PC-9 (cell line): ENCODE data around the gene TBC1D2B. TPM values are rescaled to one million over a fixed set of nuclear protein-coding genes. Genes with fewer than 3 reads are reported as not detected.

Experiments
- BruUV-seq: library from RNA; stranded (reverse); fragments of 400-500 nt; replicated peaks from 2 replicates; lab custom pipeline; 2021; lab: Mats Ljungman, UMichigan
- CTCF ChIA-PET: fragments of 300-600 bp; sonication (Branson Sonifier 250); formaldehyde crosslinking; loops from one replicate; lab custom pipeline; 2022; ENCODE audit warnings: antibody characterized with exemption; lab: Charles Lee
- POLR2A ChIA-PET: fragments of 300-600 bp; sonication (Branson Sonifier 250); formaldehyde crosslinking; loops from one replicate; lab custom pipeline; 2022; ENCODE audit warnings: antibody characterized with exemption; ENCODE audit not compliant: unreplicated experiment; lab: Charles Lee
- DNase-seq, 2 experiments: peaks; one replicate each; pipeline versions ENCODE4 v3.0.0 to v3.0.0-alpha.2; 2015 to 2022; ENCODE audit warnings: mixed read lengths in 1 of 2
- H2AFZ ChIP-seq: fragments of 200-600 bp; sonication (generic); 2 replicates; pipeline ENCODE4 v1.8.1; 2017; ENCODE audit warnings: antibody characterized with exemption
- H3F3A ChIP-seq: fragments of 200-600 bp; sonication (generic); 2 replicates; pipeline ENCODE4 v1.8.1; 2017; ENCODE audit warnings: antibody characterized with exemption, mild to moderate bottlenecking, low read depth; ENCODE audit not compliant: insufficient read depth
- H3K27ac ChIP-seq: fragments of 200-600 bp; sonication (generic); 2 replicates; pipeline ENCODE4 v1.6.1; 2016; ENCODE audit warnings: mixed run types
- H3K27me3 ChIP-seq: fragments of 200-600 bp; sonication (generic); 2 replicates; pipeline ENCODE4 v1.6.1; 2016; ENCODE audit warnings: low read depth, mixed run types; ENCODE audit not compliant: insufficient read depth
- H3K36me3 ChIP-seq: fragments of 200-600 bp; sonication (generic); 2 replicates; pipeline ENCODE4 v1.6.1; 2016; ENCODE audit warnings: low read depth, mixed run types
- H3K4me1 ChIP-seq: fragments of 200-600 bp; sonication (generic); replicated peaks from 2 replicates; pipeline ENCODE4 v1.6.1; 2016; ENCODE audit warnings: mixed run types; ENCODE audit not compliant: insufficient read depth
- H3K4me2 ChIP-seq: fragments of 200-600 bp; sonication (generic); 2 replicates; pipeline ENCODE4 v1.6.1; 2017; ENCODE audit warnings: mixed run types
- H3K4me3 ChIP-seq: fragments of 200-600 bp; sonication (generic); 2 replicates; pipeline ENCODE4 v1.6.1; 2016; ENCODE audit warnings: mixed run types
- H3K79me2 ChIP-seq: fragments of 200-600 bp; sonication (generic); 2 replicates; pipeline ENCODE4 v1.6.1; 2017; ENCODE audit warnings: low read depth, mixed run types
- H3K9me2 ChIP-seq: fragments of 200-600 bp; sonication (generic); 2 replicates; pipeline ENCODE4 v1.8.1; 2017; ENCODE audit warnings: mild to moderate bottlenecking; ENCODE audit not compliant: insufficient read depth
- H3K9me3 ChIP-seq: fragments of 200-600 bp; sonication (generic); 2 replicates; pipeline ENCODE4 v1.8.1; 2016; ENCODE audit warnings: low read depth; ENCODE audit not compliant: insufficient read depth
- H4K20me1 ChIP-seq: fragments of 200-600 bp; sonication (generic); 2 replicates; pipeline ENCODE4 v1.8.1; 2017; ENCODE audit not compliant: insufficient read depth
- EZH2 ChIP-seq: fragments of 200-600 bp; sonication (generic); IDR thresholded peaks from 2 replicates; pipeline ENCODE4 v1.8.0; 2017; ENCODE audit warnings: antibody characterized with exemption, low read depth
- intact Hi-C: fragments of 100-400 bp; cut with micrococcal nuclease; formaldehyde crosslinking; loops from one replicate; pipeline ENCODE4 v1.10.0; 2022; ENCODE audit not compliant: unreplicated experiment
- total RNA-seq: library from RNA; stranded (reverse); gene quantifications from 2 replicates; pipeline ENCODE4 v1.2.3, GENCODE V29; 2021
- TF ChIP-seq, protein P1 (sequence below): fragments of 200-600 bp; sonication (generic); conservative IDR thresholded peaks from 2 replicates; pipeline ENCODE4 v1.6.1; 2017; ENCODE audit warnings: mixed run types, antibody characterized with exemption, mild to moderate bottlenecking, moderate library complexity

TBC1D2B gene
- total RNA-seq, 1 experiment from 2014 or later = 27.7 TPM

DNA sequence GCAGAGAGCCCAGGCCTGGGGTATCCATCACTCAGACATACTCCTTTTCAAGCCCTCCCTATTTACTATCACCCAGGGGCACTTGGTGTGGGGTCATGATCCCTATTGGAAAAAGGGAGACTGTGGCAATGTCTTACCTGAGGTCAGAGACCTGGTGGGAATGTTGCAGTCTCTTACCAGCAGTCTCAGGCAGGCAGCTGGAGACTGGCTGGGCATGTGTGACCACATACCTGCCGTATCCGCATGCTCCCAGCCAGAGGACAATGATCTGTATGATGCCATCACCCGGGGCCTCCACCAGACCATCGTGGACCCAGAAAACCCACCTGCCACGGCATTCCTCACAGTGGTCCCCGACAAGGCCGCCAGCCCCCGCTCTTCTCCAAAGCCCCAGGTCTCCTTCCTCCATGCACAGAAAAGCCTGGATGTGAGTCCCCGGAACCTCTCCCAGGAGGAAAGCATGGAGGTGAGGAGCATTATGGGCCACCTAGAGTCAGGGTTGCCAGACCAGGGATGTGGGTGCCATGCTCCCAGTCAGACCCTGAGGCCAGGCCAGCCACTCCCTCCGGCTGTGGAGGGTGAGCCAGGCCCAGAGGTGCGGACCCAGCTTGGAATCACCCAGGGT lies 20.7 kb upstream of the TBC1D2B start:
- no peak overlapping the region for H3K27ac ChIP-seq
- H3K36me3 ChIP-seq = no peaks in the 10 kb centered on the region
- ChIA-PET POLR2A (no interaction called here), CTCF (no interaction called here)
- no TSS peak for BruUV-seq
- TF ChIP-seq EZH2 = no peak
- TF ChIP-seq, protein P1, sequence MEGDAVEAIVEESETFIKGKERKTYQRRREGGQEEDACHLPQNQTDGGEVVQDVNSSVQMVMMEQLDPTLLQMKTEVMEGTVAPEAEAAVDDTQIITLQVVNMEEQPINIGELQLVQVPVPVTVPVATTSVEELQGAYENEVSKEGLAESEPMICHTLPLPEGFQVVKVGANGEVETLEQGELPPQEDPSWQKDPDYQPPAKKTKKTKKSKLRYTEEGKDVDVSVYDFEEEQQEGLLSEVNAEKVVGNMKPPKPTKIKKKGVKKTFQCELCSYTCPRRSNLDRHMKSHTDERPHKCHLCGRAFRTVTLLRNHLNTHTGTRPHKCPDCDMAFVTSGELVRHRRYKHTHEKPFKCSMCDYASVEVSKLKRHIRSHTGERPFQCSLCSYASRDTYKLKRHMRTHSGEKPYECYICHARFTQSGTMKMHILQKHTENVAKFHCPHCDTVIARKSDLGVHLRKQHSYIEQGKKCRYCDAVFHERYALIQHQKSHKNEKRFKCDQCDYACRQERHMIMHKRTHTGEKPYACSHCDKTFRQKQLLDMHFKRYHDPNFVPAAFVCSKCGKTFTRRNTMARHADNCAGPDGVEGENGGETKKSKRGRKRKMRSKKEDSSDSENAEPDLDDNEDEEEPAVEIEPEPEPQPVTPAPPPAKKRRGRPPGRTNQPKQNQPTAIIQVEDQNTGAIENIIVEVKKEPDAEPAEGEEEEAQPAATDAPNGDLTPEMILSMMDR = no peak
- H3K4me3 ChIP-seq = no peak overlapping the region
- no peak overlapping the region for H2AFZ ChIP-seq
- peaks cover 25% of the 10 kb centered on the region for H3K4me1 ChIP-seq
- no peaks in the 10 kb centered on the region for H3K9me3 ChIP-seq
- no peaks in the 10 kb centered on the region for H3K9me2 ChIP-seq
- H3K27me3 ChIP-seq = no peaks in the 10 kb centered on the region
- no peaks in the 10 kb centered on the region for H3K79me2 ChIP-seq
- H3F3A ChIP-seq = no peaks in the 10 kb centered on the region
- no peak for DNase-seq
- intact Hi-C loops = no loop called here
- H4K20me1 ChIP-seq = no peaks in the 10 kb centered on the region
- H3K4me2 ChIP-seq = no peak overlapping the region

DNA sequence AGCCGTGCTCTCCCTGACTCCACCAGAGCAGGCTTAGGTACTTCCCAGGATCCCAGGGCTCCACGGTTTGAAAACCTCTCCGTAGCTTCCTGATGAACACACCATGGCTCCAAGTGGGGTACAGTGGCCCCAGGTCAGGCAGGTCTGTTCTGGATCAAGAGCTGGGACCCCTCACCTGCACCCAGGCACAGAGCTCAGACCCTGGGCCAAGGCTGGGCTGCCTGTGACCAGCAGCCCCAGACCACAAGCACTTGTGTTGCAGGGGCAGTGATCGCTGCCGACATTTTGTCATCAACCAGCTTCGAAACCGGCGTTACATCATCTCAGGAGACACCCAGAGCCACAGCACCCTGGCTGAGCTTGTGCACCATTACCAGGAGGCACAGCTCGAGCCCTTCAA lies 20.2 kb upstream of the TBC1D2B start:
- H4K20me1 ChIP-seq = no peaks in the 10 kb centered on the region
- no peak for DNase-seq
- POLR2A ChIA-PET = no interaction called here
- H3K9me2 ChIP-seq = no peaks in the 10 kb centered on the region
- no peak overlapping the region for H3K4me3 ChIP-seq
- H2AFZ ChIP-seq = no peak overlapping the region
- no peaks in the 10 kb centered on the region for H3K9me3 ChIP-seq
- no peak for TF ChIP-seq EZH2
- TF ChIP-seq, protein P1 = no peak
- peaks cover 20% of the 10 kb centered on the region for H3K4me1 ChIP-seq
- no peak overlapping the region for H3K27ac ChIP-seq
- H3K36me3 ChIP-seq = no peaks in the 10 kb centered on the region
- intact Hi-C loops = no loop called here
- no peak overlapping the region for H3K4me2 ChIP-seq
- CTCF ChIA-PET = no interaction called here
- H3F3A ChIP-seq = no peaks in the 10 kb centered on the region
- no peaks in the 10 kb centered on the region for H3K27me3 ChIP-seq
- no TSS peak for BruUV-seq
- H3K79me2 ChIP-seq = no peaks in the 10 kb centered on the region

- H3K9me3 ChIP-seq = no peaks in the 10 kb centered on the region
- no peaks in the 10 kb centered on the region for H3K79me2 ChIP-seq
- H4K20me1 ChIP-seq = no peaks in the 10 kb centered on the region
- H3K4me2 ChIP-seq = no peak overlapping the region
- H3K27ac ChIP-seq = no peak overlapping the region
- no TSS peak for BruUV-seq
- TF ChIP-seq EZH2 = no peak
- TF ChIP-seq, protein P1 = no peak
- ChIA-PET CTCF (no interaction called here), POLR2A (no interaction called here)
- H3K9me2 ChIP-seq = no peaks in the 10 kb centered on the region
- H3K4me3 ChIP-seq = no peak overlapping the region
- H2AFZ ChIP-seq = no peak overlapping the region
- no peaks in the 10 kb centered on the region for H3F3A ChIP-seq
- intact Hi-C loops = no loop called here
- DNase-seq = no peak
- H3K4me1 ChIP-seq = peaks cover 4% of the 10 kb centered on the region; the same call in 1 of the 2 replicates
- H3K36me3 ChIP-seq = no peaks in the 10 kb centered on the region
- H3K27me3 ChIP-seq = no peaks in the 10 kb centered on the region
Measured at GRCh38 chr15:78093242-78094020, 15.9 kb upstream of the TBC1D2B start.
